Ovary (tissue), 3 donors: ENCODE data around the gene CCDC102A.

Experiments
- EP300 ChIP-seq: sonication (generic); formaldehyde crosslinking; IDR thresholded peaks from one replicate; pipeline ENCODE4 v1.6.1; 2017; ENCODE audit warnings: antibody characterized with exemption
- POLR2A ChIP-seq: fragments of 450-650 bp; IDR thresholded peaks from one replicate; pipeline ENCODE4 v1.6.1; 2017; ENCODE audit warnings: antibody characterized with exemption, mild to moderate bottlenecking, moderate library complexity
- TF ChIP-seq, protein P1 (sequence below), 3 donors: fragments of 450-650 bp in 2 of 3; fragments of 200-600 bp in 1 of 3; IDR thresholded peaks; one replicate each; pipeline versions ENCODE4 v1.5.1 to v1.8.0; 2016 to 2022; ENCODE audit warnings: antibody characterized with exemption in 3 of 3, mild to moderate bottlenecking in 1 of 3
- donor health status: DM: no; HTN: no; CAD: no.

DNA sequence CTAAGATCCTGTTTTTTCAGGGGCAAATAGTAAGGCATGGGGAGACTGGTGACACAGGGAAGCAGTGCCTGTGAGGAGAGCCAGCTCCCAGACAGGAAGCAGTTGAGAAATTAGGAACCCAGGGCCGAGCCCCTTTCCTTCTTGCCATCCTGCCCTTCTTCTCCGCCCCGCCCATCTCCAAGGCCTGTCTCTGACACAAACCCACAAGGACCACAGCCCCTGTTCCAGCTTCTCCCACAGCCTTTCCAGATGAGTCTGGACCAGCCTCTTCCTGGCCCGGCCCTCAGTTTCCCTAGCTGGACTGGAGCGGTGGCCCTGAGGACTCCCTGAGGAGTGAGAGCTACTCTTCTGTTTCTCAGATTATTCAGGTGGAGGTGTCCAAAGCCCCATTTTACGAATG is 9.9 kb downstream of the CCDC102A start:
- TF ChIP-seq, protein P1, sequence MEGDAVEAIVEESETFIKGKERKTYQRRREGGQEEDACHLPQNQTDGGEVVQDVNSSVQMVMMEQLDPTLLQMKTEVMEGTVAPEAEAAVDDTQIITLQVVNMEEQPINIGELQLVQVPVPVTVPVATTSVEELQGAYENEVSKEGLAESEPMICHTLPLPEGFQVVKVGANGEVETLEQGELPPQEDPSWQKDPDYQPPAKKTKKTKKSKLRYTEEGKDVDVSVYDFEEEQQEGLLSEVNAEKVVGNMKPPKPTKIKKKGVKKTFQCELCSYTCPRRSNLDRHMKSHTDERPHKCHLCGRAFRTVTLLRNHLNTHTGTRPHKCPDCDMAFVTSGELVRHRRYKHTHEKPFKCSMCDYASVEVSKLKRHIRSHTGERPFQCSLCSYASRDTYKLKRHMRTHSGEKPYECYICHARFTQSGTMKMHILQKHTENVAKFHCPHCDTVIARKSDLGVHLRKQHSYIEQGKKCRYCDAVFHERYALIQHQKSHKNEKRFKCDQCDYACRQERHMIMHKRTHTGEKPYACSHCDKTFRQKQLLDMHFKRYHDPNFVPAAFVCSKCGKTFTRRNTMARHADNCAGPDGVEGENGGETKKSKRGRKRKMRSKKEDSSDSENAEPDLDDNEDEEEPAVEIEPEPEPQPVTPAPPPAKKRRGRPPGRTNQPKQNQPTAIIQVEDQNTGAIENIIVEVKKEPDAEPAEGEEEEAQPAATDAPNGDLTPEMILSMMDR (IDR thresholded peaks at IDR 0.05): no peak
- TF ChIP-seq POLR2A (no peak), EP300 (no peak)
